Measurements from ENCODE around the gene HOTAIR. TPM values are rescaled to one million over a fixed set of nuclear protein-coding genes. Genes with fewer than 3 reads are reported as not detected.

Gene HOTAIR
- total RNA-seq, 1 experiment from 2014 or later, result not detected

GRCh38 chr12:53991077-53991460 lies 16.3 kb upstream of the HOTAIR start:
- Histone ChIP-seq H4K91ac (ENCODE audit: insufficient read length, low read depth, low read length) (no peak overlapping the region), H4K20me1 (ENCODE audit: control insufficient read depth, insufficient read depth, insufficient read length) (no peaks in the 10 kb centered on the region), H3K4me1 (ENCODE audit: insufficient read depth, low read length) (no peaks in the 10 kb centered on the region), H4K8ac (replicated peaks; ENCODE audit: insufficient read length, low read depth, low read length) (no peak overlapping the region), H2BK5ac (ENCODE audit: insufficient read length, low read length) (no peak overlapping the region), H3K23me2 (ENCODE audit: insufficient read length, low read depth, low read length, poor library complexity, severe bottlenecking) (no peaks in the 10 kb centered on the region), H2BK12ac (ENCODE audit: insufficient read length, low read depth, low read length) (no peak overlapping the region), H3K56ac (ENCODE audit: insufficient read length, low read depth, low read length) (no peak overlapping the region), H3K27ac (ENCODE audit: insufficient read length, low read depth, low read length) (no peak overlapping the region), H3K9ac (ENCODE audit: extremely low read depth, insufficient read length, low read length) (no peak overlapping the region), H2AK5ac (ENCODE audit: insufficient read length, low read length) (no peak overlapping the region), H2BK20ac (ENCODE audit: low read depth, low read length, poor library complexity, severe bottlenecking) (no peak overlapping the region), H3K23ac (ENCODE audit: insufficient read length, low read depth, low read length) (no peak overlapping the region), H3K79me2 (ENCODE audit: insufficient read depth, low read length) (no peaks in the 10 kb centered on the region), H3K79me1 (ENCODE audit: insufficient read depth, low read depth, low read length, poor library complexity, severe bottlenecking) (no peaks in the 10 kb centered on the region), H3K4ac (ENCODE audit: low read depth, low read length) (no peak overlapping the region), H3K18ac (ENCODE audit: insufficient read length, low read depth, low read length) (no peak overlapping the region), H3K4me2 (ENCODE audit: insufficient read depth, insufficient read length, low read length) (no peak overlapping the region), H3K9me3 (ENCODE audit: control insufficient read depth, low read depth, low read length) (no peaks in the 10 kb centered on the region), H3K27me3 (ENCODE audit: insufficient read depth, low read length) (peaks cover 99% of the 10 kb centered on the region), H3K14ac (ENCODE audit: insufficient read depth, low read length) (no peak overlapping the region), H2BK120ac (ENCODE audit: low read depth, low read length, poor library complexity, severe bottlenecking) (no peak overlapping the region), H4K5ac (ENCODE audit: insufficient read length, low read depth, low read length) (no peak overlapping the region), H2BK15ac (ENCODE audit: low read depth, low read length) (no peak overlapping the region), H3T11ph (ENCODE audit: low read length) (no peak overlapping the region), H2AFZ (ENCODE audit: low read length) (no peak overlapping the region)
- no peak overlapping the region for H3K27ac Mint-ChIP-seq
- no peak overlapping the region for H3K4me3 Mint-ChIP-seq
- peaks cover 10 to 23% of the 10 kb centered on the region in 2 experiments for H3K4me1 Mint-ChIP-seq
- H3K27me3 Mint-ChIP-seq (ENCODE audit: low read depth), result peaks cover 100% of the 10 kb centered on the region
- no CpG with 5 or more reads among the region's 8 CpGs for WGBS (ENCODE audit: extremely low coverage, insufficient read length, low lambda C conversion rate)
- H3K9me3 Mint-ChIP-seq, result peaks cover 3% of the 10 kb centered on the region in 2 experiments; a peak in 3 of 5 replicates
- H3K36me3 Mint-ChIP-seq (ENCODE audit: insufficient read depth in 1 of 3, low read depth in 3 of 3), result no peaks in the 10 kb centered on the region; a peak in 1 of 7 replicates
- no peak for DNase-seq
- TF ChIP-seq, protein P1, sequence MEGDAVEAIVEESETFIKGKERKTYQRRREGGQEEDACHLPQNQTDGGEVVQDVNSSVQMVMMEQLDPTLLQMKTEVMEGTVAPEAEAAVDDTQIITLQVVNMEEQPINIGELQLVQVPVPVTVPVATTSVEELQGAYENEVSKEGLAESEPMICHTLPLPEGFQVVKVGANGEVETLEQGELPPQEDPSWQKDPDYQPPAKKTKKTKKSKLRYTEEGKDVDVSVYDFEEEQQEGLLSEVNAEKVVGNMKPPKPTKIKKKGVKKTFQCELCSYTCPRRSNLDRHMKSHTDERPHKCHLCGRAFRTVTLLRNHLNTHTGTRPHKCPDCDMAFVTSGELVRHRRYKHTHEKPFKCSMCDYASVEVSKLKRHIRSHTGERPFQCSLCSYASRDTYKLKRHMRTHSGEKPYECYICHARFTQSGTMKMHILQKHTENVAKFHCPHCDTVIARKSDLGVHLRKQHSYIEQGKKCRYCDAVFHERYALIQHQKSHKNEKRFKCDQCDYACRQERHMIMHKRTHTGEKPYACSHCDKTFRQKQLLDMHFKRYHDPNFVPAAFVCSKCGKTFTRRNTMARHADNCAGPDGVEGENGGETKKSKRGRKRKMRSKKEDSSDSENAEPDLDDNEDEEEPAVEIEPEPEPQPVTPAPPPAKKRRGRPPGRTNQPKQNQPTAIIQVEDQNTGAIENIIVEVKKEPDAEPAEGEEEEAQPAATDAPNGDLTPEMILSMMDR (conservative IDR thresholded peaks at IDR 0.05), result no peak
